HTR-8/SVneo (cell line): Measurements from ENCODE around the gene THAP6.
A peak's percentile ranks its signal among the peaks of the same experiment; 100 is the strongest.
"Not testable (repeated sequence)": the region's sequence is repeated elsewhere in the genome, so short reads cannot be mapped to it uniquely, and the experiment has no call there.

Experiments
- DNase-seq: peaks from one replicate; pipeline ENCODE4 v3.0.0; 2011; ENCODE audit warnings: low spot score, mixed read lengths; ENCODE audit not compliant: insufficient read length
- FAIRE-seq: peaks from 2 replicates; lab custom pipeline; 2011; peaks lifted over from hg19 to GRCh38; lab: Jason Lieb, UNC

The THAP6 gene

GRCh38 chr4:75514131-75514948, at the start of gene THAP6, which contains the start of gene RCHY1:
Gene THAP6, plus strand, starts transcription at chr4:75514473. Its CDS starts 980 bp downstream, at chr4:75515453.
Gene RCHY1, minus strand, starts transcription at chr4:75514403. Its CDS starts 117 bp downstream, at chr4:75514286.
- FAIRE-seq = peak; percentile 86
- DNase-seq = peak; percentile 78

DNA sequence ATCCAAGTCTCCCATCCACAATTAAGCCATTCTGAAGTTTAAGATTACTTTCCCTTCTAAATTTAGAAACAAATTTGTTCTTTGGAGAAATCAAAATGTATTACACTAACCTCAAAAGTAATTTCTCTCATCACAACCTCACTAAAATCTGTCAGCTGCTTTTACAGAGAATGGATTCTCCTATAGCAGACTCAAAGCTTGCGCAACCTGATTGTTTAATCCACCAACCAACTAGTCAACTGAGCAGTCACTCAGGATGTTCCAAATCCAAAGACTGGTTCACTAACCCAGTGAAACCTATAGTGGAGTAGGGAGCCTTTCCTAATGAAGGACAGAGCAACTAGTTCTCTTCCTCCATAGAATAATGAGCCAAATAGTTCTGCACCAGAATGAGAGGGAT, 44.4 kb upstream of the THAP6 start:
- no peak for DNase-seq

DNA sequence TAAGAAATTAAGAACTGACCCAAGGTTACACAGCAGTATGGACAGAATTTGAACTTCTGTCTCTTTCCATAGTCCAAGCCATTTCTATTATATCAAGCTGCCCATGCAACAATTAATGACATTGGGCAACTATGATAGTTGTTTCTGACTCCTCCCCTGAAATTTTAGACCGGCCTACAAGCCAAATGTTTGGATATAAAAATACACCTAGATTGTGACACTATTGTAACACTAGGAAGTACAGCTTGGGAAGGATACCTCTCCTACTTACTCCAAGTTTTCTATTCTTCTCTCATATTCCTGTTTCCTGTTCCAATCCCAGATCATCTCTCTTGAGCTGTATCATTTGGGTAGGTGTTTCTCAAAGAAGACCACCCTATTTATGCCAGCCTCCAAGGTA, 43.5 kb upstream of the THAP6 start:
- no peak for DNase-seq
- FAIRE-seq = no peak

More for the DNA sequence above, 44.4 kb upstream of the THAP6 start:
- no peak for FAIRE-seq

- FAIRE-seq = no peak
- DNase-seq = no peak
Measured at GRCh38 chr4:75477201-75477600, 37.1 kb upstream of the THAP6 start.

DNA sequence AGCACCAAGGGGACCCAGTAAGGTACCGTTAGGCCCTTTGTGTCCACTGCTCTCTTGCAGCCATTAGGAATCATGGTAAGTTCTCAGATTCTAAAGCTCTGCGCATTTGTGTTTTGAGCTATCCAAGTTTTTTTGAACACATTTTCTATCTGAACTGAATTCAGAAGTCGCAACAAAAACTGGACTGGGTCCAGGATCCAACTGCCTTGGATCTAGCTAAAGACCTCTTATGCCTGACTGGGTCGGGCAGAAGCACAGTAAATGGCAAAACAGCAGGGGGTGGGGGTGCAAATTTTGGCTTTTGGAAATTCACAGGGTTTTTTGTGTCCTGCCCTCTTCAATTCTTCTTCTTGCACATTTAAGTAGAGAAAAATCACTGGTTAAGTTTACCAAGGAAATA, 30.1 kb upstream of the THAP6 start:
- DNase-seq (no peak), FAIRE-seq (no peak)

GRCh38 chr4:75490155-75490554, 24.1 kb upstream of the THAP6 start:
- DNase-seq = no peak
- no peak for FAIRE-seq

DNA sequence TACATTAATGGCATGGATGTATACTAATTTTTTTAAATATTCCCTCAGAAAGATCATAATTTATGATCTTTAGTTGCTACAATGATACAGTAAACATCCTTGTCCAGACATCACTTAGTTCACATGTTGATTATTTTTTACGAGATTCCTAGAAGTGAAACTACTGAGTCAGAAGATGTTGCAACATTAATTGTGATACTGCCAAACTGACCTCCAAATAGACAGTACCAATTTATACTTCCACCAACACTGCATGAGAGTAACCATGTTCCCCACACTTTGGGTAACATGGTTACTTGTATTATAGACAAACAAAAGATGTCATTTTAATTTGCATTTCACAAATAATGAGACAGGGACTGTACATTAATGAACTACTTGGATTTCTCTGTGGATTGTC, 19.7 kb upstream of the THAP6 start:
- DNase-seq (no peak), FAIRE-seq (no peak)

GRCh38 chr4:75495476-75495875, 18.8 kb upstream of the THAP6 start:
- DNase-seq = no peak
- no peak for FAIRE-seq

- FAIRE-seq = no peak
- DNase-seq = no peak
Measured at GRCh38 chr4:75496406-75496805, 17.9 kb upstream of the THAP6 start.

DNA sequence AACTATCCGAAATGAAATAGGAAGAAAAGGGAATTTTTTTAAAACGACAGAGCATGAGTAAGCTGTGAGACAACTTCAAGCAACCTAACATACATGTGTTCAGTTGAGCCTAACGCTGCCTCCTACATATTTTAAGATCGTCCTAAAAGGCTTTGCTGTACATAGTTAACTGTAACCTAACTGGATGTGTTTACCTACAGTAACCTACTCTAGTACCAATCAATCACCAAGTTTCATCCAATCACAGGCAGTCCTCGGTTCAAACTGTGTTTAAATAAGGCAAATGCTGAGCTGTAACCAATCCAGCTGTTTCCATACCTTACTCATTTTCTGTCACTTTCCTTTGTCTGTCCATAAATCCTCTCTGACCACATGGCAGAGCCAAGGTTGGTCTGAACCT, 17.1 kb upstream of the THAP6 start:
- no peak for FAIRE-seq
- no peak for DNase-seq

- DNase-seq (no peak), FAIRE-seq (no peak)
Measured at GRCh38 chr4:75498041-75498440, 16.2 kb upstream of the THAP6 start.

GRCh38 chr4:75499900-75500299, 14.4 kb upstream of the THAP6 start:
- DNase-seq (no peak), FAIRE-seq (no peak)

GRCh38 chr4:75502671-75503070, 11.6 kb upstream of the THAP6 start:
- DNase-seq = no peak
- no peak for FAIRE-seq

DNA sequence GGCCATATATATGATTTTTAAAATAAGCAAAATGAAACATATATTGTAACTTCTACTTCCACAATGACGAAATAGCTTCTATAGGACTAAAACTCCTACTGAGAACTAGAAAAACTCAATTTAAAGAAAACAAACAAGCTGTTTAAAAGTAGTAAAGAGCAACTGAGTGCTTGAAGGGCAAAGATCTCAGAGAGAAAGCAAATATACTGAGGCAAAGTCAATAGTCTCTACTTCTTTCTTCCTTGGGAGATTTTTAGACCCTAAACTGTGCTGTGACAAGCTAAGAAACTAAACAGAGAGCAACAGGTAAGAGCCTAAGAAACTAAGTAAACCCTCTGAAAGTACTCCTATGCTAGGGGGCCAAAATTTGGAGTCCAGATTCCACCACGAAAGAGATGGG, 8.6 kb upstream of the THAP6 start:
- FAIRE-seq = no peak
- DNase-seq = no peak

GRCh38 chr4:75509592-75509991, 4.7 kb upstream of the THAP6 start:
- not testable (repeated sequence) for FAIRE-seq, DNase-seq

DNA sequence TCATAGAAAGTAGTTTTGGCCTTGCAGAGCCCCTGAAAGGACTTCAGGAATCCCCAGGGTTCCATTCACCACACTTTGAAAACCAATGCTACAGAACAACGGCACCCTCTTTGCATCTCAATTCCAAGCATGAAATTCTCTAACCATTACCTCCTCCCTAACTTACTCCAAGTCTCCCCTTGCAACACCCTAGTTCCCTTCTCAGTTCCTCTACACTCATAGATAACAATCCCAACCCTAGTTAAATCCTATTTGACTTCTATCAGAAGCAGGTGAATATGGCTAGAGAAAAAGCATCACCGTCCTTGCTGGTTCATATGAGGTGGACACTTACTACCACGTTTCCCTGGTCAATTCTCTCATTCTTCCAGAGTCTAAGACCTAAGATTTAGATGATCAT, 2.4 kb upstream of the THAP6 start:
- DNase-seq (no peak), FAIRE-seq (no peak)

DNA sequence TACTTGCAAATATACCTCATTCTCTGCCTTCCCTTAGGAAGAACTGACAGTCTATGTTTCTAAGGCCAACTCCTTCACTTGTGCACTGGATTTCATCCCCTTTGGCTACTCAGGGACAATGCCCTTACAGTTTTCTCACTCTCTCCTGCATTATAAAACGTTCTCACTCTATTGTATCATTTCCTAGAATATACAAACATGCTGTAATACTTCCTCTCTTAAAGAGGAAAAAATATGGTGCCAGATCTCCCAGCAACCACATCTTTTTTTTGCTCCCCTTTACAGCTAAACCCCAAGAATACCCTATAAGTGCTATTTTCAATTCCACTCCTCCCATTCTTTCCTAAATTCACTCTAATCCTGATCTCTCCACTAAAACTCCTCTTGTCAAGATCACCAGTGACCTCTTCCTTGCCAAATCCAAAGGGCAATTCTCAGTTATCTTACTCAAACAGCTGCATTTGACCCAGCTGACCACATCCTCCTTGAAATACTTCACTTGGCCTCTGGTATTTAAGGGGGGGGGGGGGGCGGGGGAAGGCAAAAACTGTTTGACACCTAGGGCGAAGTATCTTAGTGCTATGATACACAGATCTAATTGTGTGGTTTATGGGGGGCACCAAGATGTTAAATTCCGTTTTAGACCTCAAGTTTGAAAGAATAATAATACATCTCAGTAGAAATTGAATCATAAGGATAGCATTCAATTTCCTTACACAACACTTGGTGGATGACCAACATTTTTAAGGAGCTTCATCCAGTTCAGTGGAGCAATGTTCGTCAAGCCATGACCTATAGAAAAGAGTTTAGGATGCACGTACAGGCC, 1.7 kb upstream of the THAP6 start:
- DNase-seq (peak; percentile 2), FAIRE-seq (no peak)

DNA sequence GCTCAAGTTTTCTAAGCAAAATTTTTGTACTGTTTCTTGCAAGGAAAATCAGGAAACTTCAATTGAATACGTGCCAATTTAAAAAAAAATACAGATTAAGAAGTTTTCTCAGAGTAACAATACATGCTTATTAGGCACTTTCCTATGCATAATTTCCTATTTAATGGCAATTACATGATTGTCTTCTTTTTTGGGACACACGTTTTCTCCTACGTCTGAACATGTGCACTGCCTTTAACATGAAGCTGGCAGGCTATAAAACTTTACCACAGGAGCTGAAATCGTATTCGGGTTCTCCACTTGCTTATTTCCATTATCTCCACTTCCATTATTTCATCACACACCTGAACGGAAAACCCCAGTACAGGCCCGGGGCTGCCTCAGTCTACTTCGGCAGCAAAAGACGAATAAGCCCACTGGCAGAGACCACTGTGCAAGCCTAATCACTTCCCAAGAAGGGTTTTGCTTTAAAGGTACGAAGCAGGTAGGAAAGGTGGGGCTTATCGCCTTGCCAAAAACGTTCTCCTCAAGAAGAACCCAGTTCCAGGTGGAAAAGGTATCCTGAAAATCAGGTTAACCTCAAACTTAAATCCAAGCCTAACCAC, 645 bp upstream of the THAP6 start:
- FAIRE-seq (no peak), DNase-seq (no peak)

GRCh38 chr4:75514949-75515612, 808 bp downstream of the THAP6 start:
- FAIRE-seq (no peak), DNase-seq (no peak)

GRCh38 chr4:75516144-75516543, 1.9 kb downstream of the THAP6 start:
- DNase-seq (no peak), FAIRE-seq (no peak)
